HG03135 (cell line): ENCODE data around the gene ARL14.

Experiments used
- ATAC-seq: cut with Tn5 transposase; IDR thresholded peaks from one replicate; pipeline ENCODE4 v1.9.1; 2021; ENCODE audit warnings: mild to moderate bottlenecking, moderate library complexity; ENCODE audit not compliant: unreplicated experiment

ARL14 gene

DNA sequence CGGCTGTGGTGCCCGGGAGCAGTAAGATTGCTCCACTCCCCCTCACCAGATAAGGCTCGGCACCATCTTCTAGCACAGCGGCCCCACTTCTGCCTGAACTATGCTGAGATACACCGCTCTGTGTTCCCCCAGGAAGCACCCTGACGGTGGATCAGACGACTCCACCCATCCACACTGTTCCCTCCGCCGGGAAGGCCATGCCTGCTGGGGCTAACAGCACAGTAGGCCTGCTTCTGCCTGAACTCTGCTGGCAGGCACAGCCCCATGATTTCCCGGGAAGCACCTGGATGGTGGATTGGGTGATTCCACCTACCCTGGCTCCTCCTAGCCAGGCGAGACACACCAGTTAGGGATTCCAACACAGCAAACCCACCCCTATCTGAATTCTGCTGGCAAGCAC, 42.8 kb downstream of the ARL14 start:
- no peak for ATAC-seq

- ATAC-seq = no peak
Observed at GRCh38 chr3:160720123-160720746, 43.3 kb downstream of the ARL14 start.

GRCh38 chr3:160722331-160722730, 45.4 kb downstream of the ARL14 start:
- ATAC-seq = no peak

- no peak for ATAC-seq
Observed at GRCh38 chr3:160725338-160725737, 48.4 kb downstream of the ARL14 start.
